ENCODE data around the gene PTH2. TPM values are rescaled to one million over a fixed set of nuclear protein-coding genes. Genes with fewer than 3 reads are reported as not detected.

PTH2 gene
- total RNA-seq: not detected

GRCh38 chr19:49423071-49423984, at the start of gene PTH2:
TSS of gene PTH2 (minus strand) at chr19:49423441. CDS start at chr19:49423339, 102 bp downstream.
- intact Hi-C loops (cut with DNase I): no loop called here
- Histone ChIP-seq H3K27me3 (peaks cover 28% of the 10 kb centered on the region), H3K4me1 (peaks cover 6 to 21% of the 10 kb centered on the region in 2 donors), H3K9me3 (no peaks in the 10 kb centered on the region), H3K36me3 (no peaks in the 10 kb centered on the region), H3K4me3 (peak within 1 kb of the TSS; percentile 38 to 48), H3K27ac (no peak within 1 kb of the TSS)
- no peak for TF ChIP-seq CTCF (IDR thresholded peaks at IDR 0.05)
- no peak for DNase-seq (ENCODE audit: low spot score in 2 of 2)

GRCh38 chr19:49472936-49473335, 49.7 kb upstream of the PTH2 start:
- TF ChIP-seq CTCF (IDR thresholded peaks at IDR 0.05): no peak

GRCh38 chr19:49470615-49470978, 47.4 kb upstream of the PTH2 start:
- peaks cover 0 to 4% of the 10 kb centered on the region in 2 donors for H3K4me1 ChIP-seq
- intact Hi-C loops (cut with DNase I): no loop called here
- no peak for DNase-seq (ENCODE audit: low spot score in 2 of 2)
- no peak overlapping the region for H3K4me3 ChIP-seq
- H3K27ac ChIP-seq: no peak overlapping the region
- no peaks in the 10 kb centered on the region for H3K9me3 ChIP-seq
- H3K36me3 ChIP-seq: peaks cover 4 to 5% of the 10 kb centered on the region in 2 donors
- TF ChIP-seq CTCF (IDR thresholded peaks at IDR 0.05): no peak
- H3K27me3 ChIP-seq: no peaks in the 10 kb centered on the region

More at GRCh38 chr19:49472936-49473335, 49.7 kb upstream of the PTH2 start:
- DNase-seq (ENCODE audit: low spot score in 2 of 2): no peak
- no peak overlapping the region for H3K4me3 ChIP-seq
- peaks cover 0 to 4% of the 10 kb centered on the region in 2 donors for H3K4me1 ChIP-seq
- H3K27me3 ChIP-seq: no peaks in the 10 kb centered on the region
- no peak overlapping the region for H3K27ac ChIP-seq
- no peaks in the 10 kb centered on the region for H3K36me3 ChIP-seq
- intact Hi-C loops (cut with DNase I): no loop called here
- H3K9me3 ChIP-seq: no peaks in the 10 kb centered on the region

DNA sequence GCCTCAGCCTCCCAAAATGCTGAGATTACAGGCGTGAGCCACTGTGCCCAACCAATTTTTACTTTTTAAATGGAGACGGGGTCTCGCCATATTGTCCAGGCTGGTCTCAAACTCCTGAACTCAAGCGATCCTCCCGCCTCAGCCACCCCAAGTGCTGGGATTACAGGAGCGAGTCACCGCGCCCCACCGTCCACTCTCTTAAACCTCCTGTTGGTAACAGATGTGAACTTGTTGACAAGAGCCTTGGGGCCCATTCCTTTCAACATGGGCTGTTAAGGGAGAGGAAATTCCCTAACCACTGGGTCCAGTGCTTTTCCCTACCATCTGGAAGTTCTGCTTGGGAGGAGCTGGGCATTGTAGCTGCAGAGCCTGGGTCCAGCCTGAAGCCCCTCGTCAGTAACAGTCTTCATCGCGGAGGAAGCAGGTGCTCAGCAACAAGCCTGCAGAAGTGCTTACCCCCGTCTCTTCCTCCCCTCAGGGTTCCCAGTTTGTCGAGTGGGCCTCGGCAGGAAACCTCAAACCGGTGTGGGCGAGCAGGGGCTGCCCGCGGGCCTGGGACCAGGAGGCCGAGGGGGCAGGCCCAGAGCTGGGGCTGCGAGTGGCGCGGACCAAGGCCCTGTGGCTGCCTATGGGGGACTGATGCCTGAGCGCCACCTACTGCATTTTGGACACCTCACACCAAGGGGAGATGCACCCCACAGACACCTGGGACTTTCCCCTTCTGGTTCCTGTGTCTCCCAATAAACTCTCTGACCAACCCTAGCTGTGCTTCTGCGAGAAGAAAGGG, 46.8 kb upstream of the PTH2 start:
- H3K4me1 ChIP-seq: peaks cover 0 to 4% of the 10 kb centered on the region in 2 donors
- H3K4me3 ChIP-seq: no peak overlapping the region
- no peaks in the 10 kb centered on the region for H3K9me3 ChIP-seq
- intact Hi-C loops (cut with DNase I): no loop called here
- DNase-seq (ENCODE audit: low spot score in 2 of 2): no peak
- peak in 1 of 3 experiments; percentile 6 for TF ChIP-seq CTCF (IDR thresholded peaks at IDR 0.05)
- H3K36me3 ChIP-seq: peaks cover 4 to 6% of the 10 kb centered on the region in 2 donors
- peak overlapping the region in 1 of 2 donors; percentile 18 for H3K27ac ChIP-seq
- H3K27me3 ChIP-seq: no peaks in the 10 kb centered on the region

DNA sequence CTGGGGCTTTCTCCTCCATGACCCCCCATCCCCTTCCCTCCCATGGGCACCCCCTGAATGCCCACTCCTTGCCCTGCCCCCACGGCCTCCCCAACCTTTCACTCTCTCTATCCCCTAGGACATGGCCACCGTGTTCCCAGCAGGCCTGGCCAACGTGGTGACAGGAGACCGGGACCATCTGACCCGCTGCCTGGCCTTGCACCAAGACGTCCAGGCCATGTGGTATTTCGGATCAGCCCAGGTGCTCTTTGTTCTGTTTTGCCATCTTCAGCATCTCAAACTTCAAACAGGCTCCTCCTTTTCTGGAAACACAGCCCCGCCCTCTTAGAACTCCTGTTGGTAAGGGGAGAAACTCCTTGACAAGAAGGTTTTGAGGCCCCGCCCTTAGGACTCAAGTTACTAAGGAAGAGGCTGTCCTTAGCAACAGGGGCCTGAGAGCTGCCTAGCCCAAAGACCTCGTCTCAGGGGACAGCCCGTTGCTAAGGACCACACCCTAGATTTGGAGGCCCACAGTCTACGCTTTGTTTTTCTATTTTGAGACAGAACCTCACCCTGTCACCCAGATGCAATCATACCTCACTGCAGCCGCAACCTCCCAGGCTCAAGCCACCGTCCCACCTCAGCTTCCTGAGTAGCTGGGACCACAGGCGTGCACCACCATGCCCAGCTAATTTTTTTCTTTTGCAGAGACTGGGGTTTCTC, 45.7 kb upstream of the PTH2 start:
- peak in 1 of 2 donors; percentile 90 for DNase-seq (ENCODE audit: low spot score in 2 of 2)
- Histone ChIP-seq H3K27ac (peak overlapping the region in 1 of 2 donors; percentile 52), H3K4me3 (no peak overlapping the region), H3K36me3 (peaks cover 4 to 12% of the 10 kb centered on the region in 2 donors), H3K27me3 (no peaks in the 10 kb centered on the region), H3K9me3 (no peaks in the 10 kb centered on the region), H3K4me1 (peaks cover 0 to 4% of the 10 kb centered on the region in 2 donors)
- intact Hi-C loops (cut with DNase I): no loop called here
- TF ChIP-seq CTCF (IDR thresholded peaks at IDR 0.05): no peak
